ENCODE data around the gene BTG2. TPM values are rescaled to one million over a fixed set of nuclear protein-coding genes. Genes with fewer than 3 reads are reported as not detected.

The BTG2 gene
- total RNA-seq, 1 experiment from 2014 or later: 2.9 TPM

GRCh38 chr1:203349166-203349565, 43.8 kb downstream of the BTG2 start:
- H2BK20ac ChIP-seq (ENCODE audit: low read depth, low read length, poor library complexity, severe bottlenecking): no peak overlapping the region
- no peak overlapping the region for H2BK15ac ChIP-seq (ENCODE audit: low read depth, low read length)
- no peak overlapping the region for H3K4ac ChIP-seq (ENCODE audit: low read depth, low read length)
- H3K9ac ChIP-seq (ENCODE audit: extremely low read depth, insufficient read length, low read length): no peak overlapping the region
- Mint-ChIP-seq H3K36me3 (ENCODE audit: insufficient read depth in 1 of 3, low read depth in 3 of 3) (no peaks in the 10 kb centered on the region), H3K27me3 (ENCODE audit: low read depth) (peaks cover 65% of the 10 kb centered on the region), H3K4me1 (peaks cover 6 to 12% of the 10 kb centered on the region in 2 experiments; a peak in 3 of 4 replicates), H3K27ac (no peak overlapping the region), H3K9me3 (no peaks in the 10 kb centered on the region), H3K4me3 (no peak overlapping the region)
- no peaks in the 10 kb centered on the region for H4K20me1 ChIP-seq (ENCODE audit: control insufficient read depth, insufficient read depth, insufficient read length)
- no peak overlapping the region for H4K5ac ChIP-seq (ENCODE audit: insufficient read length, low read depth, low read length)
- H4K8ac ChIP-seq (replicated peaks; ENCODE audit: insufficient read length, low read depth, low read length): no peak overlapping the region
- H3K4me2 ChIP-seq (ENCODE audit: insufficient read depth, insufficient read length, low read length): no peak overlapping the region
- H2BK5ac ChIP-seq (ENCODE audit: insufficient read length, low read length): no peak overlapping the region
- no peak overlapping the region for H4K91ac ChIP-seq (ENCODE audit: insufficient read length, low read depth, low read length)
- no peak overlapping the region for H3K18ac ChIP-seq (ENCODE audit: insufficient read length, low read depth, low read length)
- no peak overlapping the region for H3T11ph ChIP-seq (ENCODE audit: low read length)
- no peak overlapping the region for H3K23ac ChIP-seq (ENCODE audit: insufficient read length, low read depth, low read length)
- no peak overlapping the region for H3K14ac ChIP-seq (ENCODE audit: insufficient read depth, low read length)
- no peaks in the 10 kb centered on the region for H3K79me1 ChIP-seq (ENCODE audit: insufficient read depth, low read depth, low read length, poor library complexity, severe bottlenecking)
- H3K27ac ChIP-seq (ENCODE audit: insufficient read length, low read depth, low read length): no peak overlapping the region
- H2AFZ ChIP-seq (ENCODE audit: low read length): no peak overlapping the region
- no peak for DNase-seq
- no peaks in the 10 kb centered on the region for H3K23me2 ChIP-seq (ENCODE audit: insufficient read length, low read depth, low read length, poor library complexity, severe bottlenecking)
- H3K79me2 ChIP-seq (ENCODE audit: insufficient read depth, low read length): no peaks in the 10 kb centered on the region
- H2BK12ac ChIP-seq (ENCODE audit: insufficient read length, low read depth, low read length): no peak overlapping the region
- H2AK5ac ChIP-seq (ENCODE audit: insufficient read length, low read length): no peak overlapping the region
- H2BK120ac ChIP-seq (ENCODE audit: low read depth, low read length, poor library complexity, severe bottlenecking): no peak overlapping the region
- H3K27me3 ChIP-seq (ENCODE audit: insufficient read depth, low read length): no peaks in the 10 kb centered on the region; the same call in 1 of the 2 replicates
- TF ChIP-seq CTCF (conservative IDR thresholded peaks at IDR 0.05): no peak
- no CpG with 5 or more reads among the region's 1 CpG for WGBS (ENCODE audit: extremely low coverage, insufficient read length, low lambda C conversion rate)
- H3K4me1 ChIP-seq (ENCODE audit: insufficient read depth, low read length): no peaks in the 10 kb centered on the region; the same call in 1 of the 2 replicates
- no peaks in the 10 kb centered on the region for H3K9me3 ChIP-seq (ENCODE audit: control insufficient read depth, low read depth, low read length)
- no peak overlapping the region for H3K56ac ChIP-seq (ENCODE audit: insufficient read length, low read depth, low read length)
